AML-193 (cell line): ENCODE data around the gene ASXL1.
"Not testable (repeated sequence)": the region's sequence is repeated elsewhere in the genome, so short reads cannot be mapped to it uniquely, and the experiment has no call there.

Experiments
- DNase-seq, 2 experiments: peaks; one replicate each; lab custom pipeline; 2025; lab: John Stamatoyannopoulos, UW

Gene ASXL1

GRCh38 chr20:32337937-32338661, 20.0 kb upstream of the ASXL1 start:
- DNase-seq: no peak

GRCh38 chr20:32338665-32339064, 19.5 kb upstream of the ASXL1 start:
- DNase-seq: peak; percentile 7 to 12

- DNase-seq: no peak
Measured at GRCh38 chr20:32339116-32339515, 19.0 kb upstream of the ASXL1 start.

GRCh38 chr20:32341053-32341452, 17.1 kb upstream of the ASXL1 start:
- not testable (repeated sequence) for DNase-seq

- DNase-seq: no peak
Measured at GRCh38 chr20:32343439-32343838, 14.7 kb upstream of the ASXL1 start.

- DNase-seq: no peak
Measured at GRCh38 chr20:32344835-32345506, 13.2 kb upstream of the ASXL1 start.

- DNase-seq: no peak
Measured at GRCh38 chr20:32348207-32348606, 9.9 kb upstream of the ASXL1 start.

GRCh38 chr20:32350421-32350820, 7.7 kb upstream of the ASXL1 start:
- DNase-seq: no peak

GRCh38 chr20:32352121-32352720, 5.9 kb upstream of the ASXL1 start:
- DNase-seq: no peak

GRCh38 chr20:32353848-32354496, 4.2 kb upstream of the ASXL1 start:
- no peak for DNase-seq

- no peak for DNase-seq
Measured at GRCh38 chr20:32354592-32355416, 3.3 kb upstream of the ASXL1 start.

- DNase-seq: no peak
Measured at GRCh38 chr20:32355417-32355841, 2.7 kb upstream of the ASXL1 start.

- not testable (repeated sequence) for DNase-seq
Measured at GRCh38 chr20:32355907-32356621, 2.1 kb upstream of the ASXL1 start.

- DNase-seq: peak in 1 of 2 experiments; percentile 14
Measured at GRCh38 chr20:32356622-32357374, 1.3 kb upstream of the ASXL1 start.

GRCh38 chr20:32357375-32357868, 709 bp upstream of the ASXL1 start:
- peak in 1 of 2 experiments; percentile 53 for DNase-seq

GRCh38 chr20:32358632-32358882, 426 bp downstream of the ASXL1 start:
- DNase-seq: no peak

- peak in 1 of 2 experiments; percentile 9 for DNase-seq
Measured at GRCh38 chr20:32358883-32359632, 927 bp downstream of the ASXL1 start.

- DNase-seq: peak; percentile 21 to 43
Measured at GRCh38 chr20:32359633-32360332, 1.7 kb downstream of the ASXL1 start.

GRCh38 chr20:32360333-32360634, 2.2 kb downstream of the ASXL1 start:
- DNase-seq: no peak
